HepG2 (cell line): ENCODE data around the gene SLC9A4.

Experiments used
- CBFB ChIP-seq: sonication (generic); formaldehyde crosslinking; IDR thresholded peaks from 2 replicates; pipeline ENCODE4 v1.4.0; 2020; ENCODE audit warnings: missing genetic modification reagents
- GTF2F1 ChIP-seq: fragments of 150-350 bp; IDR thresholded peaks from 2 replicates; pipeline ENCODE4 v1.6.1; 2014; ENCODE audit warnings: low read length
- POLR2A ChIP-seq, 2 experiments: IDR thresholded peaks; 2 replicates each; pipeline ENCODE4 v1.6.1; 2011; ENCODE audit warnings: low read depth in 2 of 2, low read length in 2 of 2, mild to moderate bottlenecking in 1 of 2, moderate library complexity in 1 of 2; ENCODE audit not compliant: insufficient read depth in 1 of 2
- POLR2AphosphoS5 ChIP-seq: IDR thresholded peaks from 2 replicates; pipeline ENCODE4 v1.6.1; 2012; ENCODE audit warnings: low read depth, low read length
- ZFP37 ChIP-seq: sonication (generic); formaldehyde crosslinking; IDR thresholded peaks from 2 replicates; pipeline ENCODE4 v1.4.0; 2020; ENCODE audit warnings: missing genetic modification reagents, borderline replicate concordance
- ZNF496 ChIP-seq: sonication (generic); formaldehyde crosslinking; IDR thresholded peaks from 2 replicates; pipeline ENCODE4 v1.8.1; 2023; ENCODE audit warnings: mild to moderate bottlenecking, moderate library complexity, missing genetic modification reagents; ENCODE audit not compliant: insufficient replicate concordance
- ZNF878 ChIP-seq: sonication (generic); formaldehyde crosslinking; IDR thresholded peaks from 2 replicates; pipeline ENCODE4 v1.8.1; 2023; ENCODE audit warnings: mild to moderate bottlenecking, missing genetic modification reagents, moderate library complexity
- TF ChIP-seq, protein P1 (sequence below): sonication (generic); formaldehyde crosslinking; IDR thresholded peaks from 2 replicates; pipeline ENCODE4 v1.4.0; 2020; ENCODE audit warnings: missing genetic modification reagents, borderline replicate concordance
- TF ChIP-seq, protein P2 (sequence below): sonication (generic); formaldehyde crosslinking; IDR thresholded peaks from 2 replicates; pipeline ENCODE4 v1.9.0; 2021; ENCODE audit warnings: missing genetic modification reagents, mild to moderate bottlenecking, borderline replicate concordance
- TF ChIP-seq, protein P3 (sequence below): IDR thresholded peaks from 2 replicates; pipeline ENCODE4 v1.6.1; 2016
- TF ChIP-seq, protein P4 (sequence below), 2 experiments: sonication (generic) in 1 of 2; formaldehyde crosslinking in 1 of 2; IDR thresholded peaks; 2 replicates each; pipeline versions ENCODE4 v1.5.1 to v1.6.1; 2011 to 2020; ENCODE audit warnings: borderline replicate concordance in 1 of 2, low read depth in 1 of 2, low read length in 1 of 2, mild to moderate bottlenecking in 1 of 2, missing genetic modification reagents in 1 of 2, moderate library complexity in 1 of 2

DNA sequence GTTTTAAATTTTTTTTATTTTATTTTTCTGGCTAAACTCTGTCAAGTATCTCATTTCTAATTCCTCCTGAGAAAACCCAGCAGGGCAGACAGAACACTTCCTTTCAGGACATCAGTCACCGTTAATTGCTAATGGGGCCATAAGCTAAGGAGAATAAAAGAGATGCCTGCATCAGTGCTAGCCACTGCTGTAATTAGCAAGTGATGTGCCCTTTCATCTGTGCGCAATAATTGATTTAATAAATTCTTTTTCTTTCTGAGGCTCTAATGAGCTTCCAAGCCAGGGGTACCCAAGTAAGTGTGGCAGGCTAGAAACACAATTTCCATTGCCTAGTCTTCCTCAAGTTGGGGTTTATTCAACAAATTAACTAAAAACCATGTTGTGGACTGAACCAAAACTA lies 65.5 kb downstream of the SLC9A4 start:
- TF ChIP-seq POLR2A (IDR thresholded peaks at IDR 0.05; ENCODE audit: insufficient read depth in 1 of 2, low read depth in 2 of 2, low read length in 2 of 2) (no peak), ZNF878 (CRISPR knock-in tag) (no peak), ZFP37 (no peak), POLR2AphosphoS5 (no peak), ZNF496 (no peak), GTF2F1 (no peak), CBFB (CRISPR knock-in tag) (no peak)
- TF ChIP-seq, protein P1, sequence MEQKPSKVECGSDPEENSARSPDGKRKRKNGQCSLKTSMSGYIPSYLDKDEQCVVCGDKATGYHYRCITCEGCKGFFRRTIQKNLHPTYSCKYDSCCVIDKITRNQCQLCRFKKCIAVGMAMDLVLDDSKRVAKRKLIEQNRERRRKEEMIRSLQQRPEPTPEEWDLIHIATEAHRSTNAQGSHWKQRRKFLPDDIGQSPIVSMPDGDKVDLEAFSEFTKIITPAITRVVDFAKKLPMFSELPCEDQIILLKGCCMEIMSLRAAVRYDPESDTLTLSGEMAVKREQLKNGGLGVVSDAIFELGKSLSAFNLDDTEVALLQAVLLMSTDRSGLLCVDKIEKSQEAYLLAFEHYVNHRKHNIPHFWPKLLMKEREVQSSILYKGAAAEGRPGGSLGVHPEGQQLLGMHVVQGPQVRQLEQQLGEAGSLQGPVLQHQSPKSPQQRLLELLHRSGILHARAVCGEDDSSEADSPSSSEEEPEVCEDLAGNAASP (CRISPR knock-in tag), result no peak
- TF ChIP-seq, protein P2, sequence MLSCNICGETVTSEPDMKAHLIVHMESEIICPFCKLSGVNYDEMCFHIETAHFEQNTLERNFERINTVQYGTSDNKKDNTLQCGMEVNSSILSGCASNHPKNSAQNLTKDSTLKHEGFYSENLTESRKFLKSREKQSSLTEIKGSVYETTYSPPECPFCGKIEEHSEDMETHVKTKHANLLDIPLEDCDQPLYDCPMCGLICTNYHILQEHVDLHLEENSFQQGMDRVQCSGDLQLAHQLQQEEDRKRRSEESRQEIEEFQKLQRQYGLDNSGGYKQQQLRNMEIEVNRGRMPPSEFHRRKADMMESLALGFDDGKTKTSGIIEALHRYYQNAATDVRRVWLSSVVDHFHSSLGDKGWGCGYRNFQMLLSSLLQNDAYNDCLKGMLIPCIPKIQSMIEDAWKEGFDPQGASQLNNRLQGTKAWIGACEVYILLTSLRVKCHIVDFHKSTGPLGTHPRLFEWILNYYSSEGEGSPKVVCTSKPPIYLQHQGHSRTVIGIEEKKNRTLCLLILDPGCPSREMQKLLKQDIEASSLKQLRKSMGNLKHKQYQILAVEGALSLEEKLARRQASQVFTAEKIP (CRISPR knock-in tag), result no peak
- TF ChIP-seq, protein P3, sequence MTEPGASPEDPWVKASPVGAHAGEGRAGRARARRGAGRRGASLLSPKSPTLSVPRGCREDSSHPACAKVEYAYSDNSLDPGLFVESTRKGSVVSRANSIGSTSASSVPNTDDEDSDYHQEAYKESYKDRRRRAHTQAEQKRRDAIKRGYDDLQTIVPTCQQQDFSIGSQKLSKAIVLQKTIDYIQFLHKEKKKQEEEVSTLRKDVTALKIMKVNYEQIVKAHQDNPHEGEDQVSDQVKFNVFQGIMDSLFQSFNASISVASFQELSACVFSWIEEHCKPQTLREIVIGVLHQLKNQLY (CRISPR knock-in tag), result no peak
- TF ChIP-seq, protein P4, sequence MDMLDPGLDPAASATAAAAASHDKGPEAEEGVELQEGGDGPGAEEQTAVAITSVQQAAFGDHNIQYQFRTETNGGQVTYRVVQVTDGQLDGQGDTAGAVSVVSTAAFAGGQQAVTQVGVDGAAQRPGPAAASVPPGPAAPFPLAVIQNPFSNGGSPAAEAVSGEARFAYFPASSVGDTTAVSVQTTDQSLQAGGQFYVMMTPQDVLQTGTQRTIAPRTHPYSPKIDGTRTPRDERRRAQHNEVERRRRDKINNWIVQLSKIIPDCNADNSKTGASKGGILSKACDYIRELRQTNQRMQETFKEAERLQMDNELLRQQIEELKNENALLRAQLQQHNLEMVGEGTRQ (IDR thresholded peaks at IDR 0.05; ENCODE audit: low read depth, low read length), result no peak
- TF ChIP-seq, protein P4 (CRISPR knock-in tag; IDR thresholded peaks at IDR 0.05; ENCODE audit: borderline replicate concordance), result no peak
